Fibroblast of the aortic adventitia (primary cell): ENCODE data around the gene C2orf78. TPM values are rescaled to one million over a fixed set of nuclear protein-coding genes. Genes with fewer than 3 reads are reported as not detected.
"Not testable (repeated sequence)": the region's sequence is repeated elsewhere in the genome, so short reads cannot be mapped to it uniquely, and the experiment has no call there.

Experiments
- DNase-seq: peaks from one replicate; pipeline ENCODE4 v3.0.0-alpha.2; 2010; ENCODE audit warnings: low read depth
- H3K4me3 ChIP-seq: 2 replicates; pipeline ENCODE4 v1.5.1; 2011; ENCODE audit warnings: low read depth, mild to moderate bottlenecking, control low read depth, low read length, moderate library complexity
- CTCF ChIP-seq: IDR thresholded peaks from 2 replicates; pipeline ENCODE4 v1.5.1; 2011; ENCODE audit warnings: mild to moderate bottlenecking, low read length, control low read depth, inconsistent platforms; ENCODE audit not compliant: insufficient read depth
- total RNA-seq: library from RNA; depleted of rRNA; stranded (reverse); fragments of >200 nt; gene quantifications from 2 replicates; pipeline ENCODE4 v1.2.3, GENCODE V29; 2012; ENCODE audit warnings: low replicate concordance

The C2orf78 gene
- total RNA-seq, 1 donor = not detected

- TF ChIP-seq CTCF = peak; percentile 96
- H3K4me3 ChIP-seq = peak within 1 kb of the TSS; percentile 97
- peak; percentile 95 for DNase-seq
Observed at GRCh38 chr2:73779467-73780236, 4.3 kb upstream of the C2orf78 start, which contains the start of gene DUSP11. Gene DUSP11, minus strand, starts transcription at chr2:73780103. Its CDS starts 129 bp downstream, at chr2:73779974.

- no peak overlapping the region for H3K4me3 ChIP-seq
- DNase-seq = no peak
- no peak for TF ChIP-seq CTCF
Observed at GRCh38 chr2:73780237-73780582, 3.8 kb upstream of the C2orf78 start.

- not testable (repeated sequence) for H3K4me3 ChIP-seq, DNase-seq
Observed at GRCh38 chr2:73783402-73783801, 581 bp upstream of the C2orf78 start.

- DNase-seq = no peak
- TF ChIP-seq CTCF = no peak
- H3K4me3 ChIP-seq = no peak overlapping the region
Observed at GRCh38 chr2:73811878-73812277, 27.9 kb downstream of the C2orf78 start.

- no peak overlapping the region for H3K4me3 ChIP-seq
- no peak for DNase-seq
- no peak for TF ChIP-seq CTCF
Observed at GRCh38 chr2:73812635-73813034, 28.7 kb downstream of the C2orf78 start.

- no peak for DNase-seq
- no peak for TF ChIP-seq CTCF
- H3K4me3 ChIP-seq = no peak overlapping the region
Observed at GRCh38 chr2:73818296-73818695, 34.3 kb downstream of the C2orf78 start.

GRCh38 chr2:73821227-73821626, 37.2 kb downstream of the C2orf78 start:
- no peak overlapping the region for H3K4me3 ChIP-seq
- no peak for DNase-seq
- no peak for TF ChIP-seq CTCF
